HK-2 (cell line): Measurements from ENCODE around the gene SLX9.
A peak's percentile ranks its signal among the peaks of the same experiment; 100 is the strongest.

Source experiments
- DNase-seq: peaks from one replicate; pipeline ENCODE4 v3.0.0-alpha.2; 2018; ENCODE audit not compliant: unreplicated experiment

Gene SLX9

DNA sequence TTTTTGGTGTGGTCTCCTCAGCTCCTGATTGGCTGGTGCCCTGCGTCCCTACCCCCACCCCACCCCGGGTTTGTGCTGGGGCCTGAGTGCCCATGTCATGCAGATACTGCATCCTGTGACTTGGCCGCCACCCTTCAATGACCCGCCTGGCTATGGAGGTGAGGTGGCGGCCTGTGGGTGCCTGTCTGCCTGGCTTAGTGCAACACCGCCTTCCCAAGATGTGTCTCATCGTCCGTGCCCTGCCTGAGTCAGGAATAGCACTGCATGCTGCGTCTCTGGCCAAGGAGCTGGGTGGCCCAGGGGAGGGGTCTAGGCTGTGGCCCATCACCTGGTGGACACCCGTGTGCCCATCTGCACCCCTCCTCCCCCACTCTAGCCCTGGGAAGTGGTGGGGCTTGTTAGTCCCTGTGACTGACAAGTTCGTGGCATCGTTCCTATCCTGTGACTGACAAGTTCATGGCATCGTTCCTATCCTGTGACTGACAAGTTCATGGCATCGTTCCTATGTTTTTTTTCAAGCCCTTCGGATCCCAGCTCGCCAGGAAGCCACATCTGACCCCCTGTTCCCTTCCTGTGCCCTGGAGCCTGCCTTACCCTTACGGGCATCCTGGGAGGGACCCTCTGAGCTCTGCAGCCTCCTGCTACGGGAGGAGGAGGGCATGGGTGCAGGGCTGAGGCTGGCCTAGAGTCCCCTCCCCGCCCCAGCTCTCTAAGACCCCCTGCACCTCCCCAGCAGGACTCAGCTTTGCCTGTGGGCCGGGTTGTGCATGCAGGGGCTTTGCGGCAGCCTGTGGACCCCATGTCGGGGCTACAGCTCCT lies 7.5 kb downstream of the SLX9 start:
- DNase-seq = no peak

DNA sequence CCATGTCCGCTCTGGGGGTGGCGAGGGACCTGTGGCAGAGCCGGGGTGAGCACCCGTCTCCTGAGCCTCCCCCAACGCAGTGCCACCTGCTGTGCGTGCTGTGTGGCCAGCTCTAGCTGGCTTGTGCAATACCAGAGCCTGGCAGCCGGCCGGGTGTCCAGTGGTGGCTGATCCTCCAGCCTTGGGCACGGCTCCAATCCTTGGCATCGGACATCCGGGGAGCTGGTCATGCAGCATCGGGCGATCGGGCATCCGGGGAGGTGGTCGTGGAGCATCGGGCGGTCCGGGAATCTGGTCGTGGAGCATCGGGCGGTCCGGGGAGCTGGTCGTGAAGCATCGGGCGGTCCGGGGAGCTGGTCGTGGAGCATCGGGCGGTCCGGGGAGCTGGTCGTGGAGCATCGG lies 8.1 kb downstream of the SLX9 start:
- DNase-seq = no peak

DNA sequence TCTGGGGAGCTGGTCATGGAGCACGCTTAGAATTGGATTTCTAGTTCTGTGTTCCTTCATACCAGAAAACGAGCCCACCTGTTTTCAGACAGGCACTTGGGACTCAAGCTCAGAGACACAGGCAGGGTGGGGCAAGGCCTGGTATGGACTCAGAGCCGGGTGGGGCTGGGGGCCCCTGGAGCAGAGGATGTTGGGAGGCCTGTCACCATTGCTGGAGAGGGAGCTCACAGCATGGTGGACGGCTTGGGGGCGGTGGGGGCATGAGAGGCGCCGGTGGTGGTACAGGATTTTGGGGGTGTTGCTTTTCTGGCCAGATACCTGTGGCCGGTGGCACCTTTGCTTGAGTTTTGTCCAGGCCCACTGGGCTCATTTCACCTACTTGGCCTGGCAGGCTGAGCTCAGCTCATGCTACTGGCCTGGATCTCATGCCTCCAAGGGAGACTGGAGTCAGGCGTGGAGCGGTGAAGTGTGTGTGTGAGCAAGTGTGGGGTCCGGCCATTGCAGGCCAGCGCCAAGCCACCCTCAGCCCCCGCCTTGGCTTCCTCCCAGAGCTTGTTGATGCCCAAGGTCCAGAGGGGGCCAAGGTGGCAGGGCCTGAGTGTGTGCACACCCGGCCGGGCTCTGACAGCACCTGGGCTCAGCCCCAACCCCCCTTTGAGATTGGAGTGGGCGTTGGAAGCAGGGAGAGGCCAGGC lies 8.7 kb downstream of the SLX9 start:
- DNase-seq = no peak

DNA sequence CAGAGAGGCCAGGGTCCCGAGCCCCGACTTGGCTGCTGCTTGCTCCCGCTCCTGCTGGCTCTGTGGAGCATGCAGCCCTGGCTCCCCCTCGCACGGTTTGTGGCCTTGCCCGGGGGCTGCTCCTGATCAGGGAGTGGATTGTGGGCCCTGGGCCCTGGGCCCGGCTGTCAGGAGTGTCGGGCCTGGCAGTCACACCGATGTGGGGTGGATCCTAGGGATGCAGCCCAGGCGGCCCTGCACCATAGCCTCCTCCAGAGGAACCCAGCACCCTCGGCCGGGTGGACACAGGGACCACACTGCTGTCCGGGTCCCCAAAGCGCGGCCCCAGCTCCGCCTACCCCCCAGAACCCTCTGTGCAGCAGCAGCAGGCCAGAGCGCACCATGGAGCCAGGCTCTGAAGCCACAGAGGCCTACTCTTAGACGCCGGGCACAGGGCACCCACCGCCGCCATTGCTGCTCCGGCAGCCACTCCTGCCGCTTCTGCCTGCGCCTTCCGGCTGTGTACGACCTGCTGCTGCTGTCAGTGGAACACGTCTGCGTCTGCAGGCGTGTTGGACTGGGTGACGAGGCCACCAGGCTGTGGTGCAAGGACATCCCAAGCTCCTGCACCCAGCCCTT lies 9.4 kb downstream of the SLX9 start:
- no peak for DNase-seq

DNA sequence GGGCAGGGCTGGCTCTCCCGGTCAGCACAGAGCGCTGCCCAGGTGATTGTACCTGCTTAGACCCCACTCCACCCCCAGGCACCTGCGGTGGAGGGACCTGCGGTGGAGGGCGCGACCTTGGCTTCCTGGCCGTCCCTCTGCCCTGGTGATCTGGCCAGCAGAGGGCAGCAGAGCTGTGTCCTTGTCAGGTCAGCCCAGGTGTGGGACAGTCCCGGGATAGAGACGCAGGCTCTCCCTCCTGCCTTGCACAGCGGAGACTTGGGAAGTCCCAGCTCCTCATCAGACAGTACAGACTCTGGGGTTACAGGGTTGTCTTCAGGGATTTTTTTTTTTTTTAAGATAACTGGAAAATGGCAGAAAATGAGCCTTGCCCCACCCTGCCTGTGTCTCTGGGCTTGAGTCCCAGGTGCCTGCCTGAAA lies 10.0 kb downstream of the SLX9 start:
- DNase-seq = peak; percentile 76

DNA sequence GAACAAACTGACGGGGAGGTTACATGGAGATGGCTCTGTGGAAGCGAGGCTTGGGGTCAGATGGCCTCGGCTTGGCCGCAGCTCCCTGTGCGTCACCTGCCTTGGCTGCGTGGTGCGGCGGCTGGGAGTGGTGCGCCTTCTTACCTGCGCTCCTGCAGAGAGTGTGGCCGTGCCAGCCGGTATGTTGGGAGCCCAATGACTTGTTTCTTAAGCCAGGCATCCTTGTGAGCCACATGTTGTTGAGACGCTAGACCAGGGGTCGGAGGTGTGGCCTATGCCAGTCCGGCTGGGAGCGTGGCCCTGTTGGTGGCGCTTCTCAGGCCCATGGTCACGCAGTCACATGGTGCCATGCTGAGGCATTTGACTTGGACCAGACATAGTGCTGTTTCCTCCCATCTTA lies 10.5 kb downstream of the SLX9 start:
- no peak for DNase-seq

DNA sequence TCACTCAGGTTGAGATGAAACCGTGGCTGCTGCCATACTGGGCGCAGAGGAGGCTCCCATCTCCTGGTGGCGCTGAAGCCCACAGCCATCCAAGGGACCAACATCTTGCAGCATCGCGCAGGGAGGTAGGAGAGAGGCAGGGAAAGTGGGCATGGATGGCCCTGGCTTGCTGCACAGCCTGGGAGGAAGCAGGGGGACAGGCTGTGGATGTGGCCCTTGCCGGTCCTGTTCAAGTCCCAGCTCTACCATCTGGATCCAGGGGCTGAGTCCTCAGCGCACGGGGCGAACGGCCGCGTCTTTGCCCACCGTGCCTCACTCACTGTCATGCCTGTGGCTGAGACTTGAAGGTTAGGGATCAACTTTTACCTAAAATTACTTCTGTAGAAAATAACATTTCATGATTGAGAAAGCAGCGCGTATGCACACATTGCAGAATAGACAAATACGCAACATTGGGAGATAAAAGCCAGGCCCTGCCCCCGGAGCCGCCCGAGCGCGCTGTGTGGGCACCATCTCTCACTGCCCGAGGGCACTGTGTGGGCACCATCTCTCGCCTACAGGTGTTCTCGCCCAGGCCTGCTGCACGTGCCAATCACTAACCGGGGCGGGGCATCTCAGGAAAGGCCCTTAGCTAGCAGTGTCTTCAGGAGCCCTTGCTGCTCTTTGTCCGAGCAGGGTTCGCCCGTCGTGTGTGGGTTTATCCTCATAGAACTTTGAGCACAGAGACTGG lies 11.5 kb downstream of the SLX9 start:
- DNase-seq = no peak

DNA sequence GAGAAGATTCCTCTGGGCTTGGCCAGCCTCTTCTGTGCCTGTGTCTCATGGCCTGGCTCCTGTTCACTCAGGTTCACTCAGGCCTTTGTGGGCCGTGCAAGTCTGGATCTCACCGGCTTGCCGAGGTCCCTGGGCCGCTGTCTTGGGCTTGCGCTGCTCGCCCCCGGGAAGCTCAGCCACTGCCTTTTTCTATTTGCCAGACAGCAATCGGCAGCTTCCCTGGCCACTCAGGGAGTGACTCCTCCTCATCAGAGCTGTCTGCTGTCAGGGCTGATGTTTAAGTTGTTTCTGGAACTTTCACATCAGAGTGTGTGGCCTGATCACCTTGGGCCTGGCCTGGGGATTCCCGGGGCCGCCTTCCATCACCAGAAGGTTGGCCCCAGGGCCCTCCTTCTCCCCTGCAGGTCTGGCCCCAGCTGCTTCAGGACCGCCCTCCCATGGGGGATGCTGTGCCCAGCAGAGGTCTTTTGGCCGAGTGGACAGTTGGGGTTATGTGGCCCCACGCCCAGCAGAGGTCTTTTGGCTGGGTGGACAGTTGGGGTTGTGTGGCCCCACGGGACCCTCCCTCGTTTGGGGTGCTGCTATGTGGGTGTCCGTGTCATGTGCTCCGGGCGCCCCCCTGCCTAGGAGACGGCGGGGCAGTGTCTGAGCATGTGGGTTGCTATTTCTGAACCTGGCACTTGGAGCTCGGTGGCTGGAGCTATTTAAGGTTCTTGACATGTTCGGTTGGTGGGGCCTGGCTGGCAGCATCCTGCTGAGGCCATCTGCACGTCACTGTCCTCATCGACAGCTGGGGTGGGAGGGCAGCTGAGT lies 12.5 kb downstream of the SLX9 start:
- DNase-seq = no peak

DNA sequence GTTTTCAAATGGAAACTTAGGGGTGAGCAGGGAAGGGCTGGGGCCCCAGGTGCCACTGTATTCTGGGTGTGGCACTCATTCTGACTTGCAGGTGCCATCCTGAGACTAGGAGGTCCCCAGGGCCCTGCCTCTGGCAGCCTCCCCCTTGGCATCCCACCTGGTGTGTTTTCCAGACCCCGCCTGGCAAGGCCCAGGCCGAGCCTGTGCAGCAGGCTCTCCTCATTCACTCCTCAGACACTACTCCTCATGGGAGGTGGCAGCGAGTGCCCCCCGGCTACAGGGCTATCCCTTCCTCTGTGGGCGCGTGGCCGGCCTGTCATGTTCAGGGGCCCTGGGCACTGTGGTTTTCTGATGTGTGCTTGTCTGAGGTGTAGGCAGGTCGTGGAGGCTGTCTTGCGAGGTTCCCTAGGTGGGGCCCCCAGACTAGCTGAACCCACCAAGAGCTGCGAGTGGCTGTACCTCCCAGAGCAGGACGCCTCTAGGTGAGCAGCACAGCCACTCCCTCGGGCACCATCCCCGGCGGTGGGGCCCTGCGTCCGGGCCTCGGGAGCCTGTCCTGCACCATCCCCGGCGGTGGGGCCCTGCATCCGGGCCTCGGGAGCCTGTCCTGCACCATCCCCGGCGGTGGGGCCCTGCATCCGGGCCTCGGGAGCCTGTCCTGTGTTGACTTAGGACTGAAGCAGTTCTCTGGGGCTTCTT lies 13.2 kb downstream of the SLX9 start:
- no peak for DNase-seq

DNA sequence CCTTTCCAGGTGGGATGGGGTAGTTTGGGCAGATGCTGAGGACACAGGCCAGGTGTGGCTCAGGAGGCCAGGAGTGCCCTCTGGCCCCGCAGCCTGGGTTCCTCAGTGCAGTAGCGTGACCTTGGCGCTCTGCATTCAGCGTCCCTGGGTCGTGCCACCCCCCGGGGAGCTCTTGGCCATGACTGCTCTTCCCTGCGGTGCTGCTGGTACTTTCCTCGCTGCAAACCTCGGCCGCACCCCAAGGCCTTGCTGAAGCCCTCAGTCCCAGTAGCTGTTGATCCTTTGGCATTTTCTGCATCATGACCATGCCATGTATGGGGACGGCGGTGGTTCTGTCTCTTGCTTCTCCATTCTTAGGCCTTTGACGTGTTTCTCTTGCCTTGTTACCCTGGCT lies 13.8 kb downstream of the SLX9 start:
- no peak for DNase-seq

DNA sequence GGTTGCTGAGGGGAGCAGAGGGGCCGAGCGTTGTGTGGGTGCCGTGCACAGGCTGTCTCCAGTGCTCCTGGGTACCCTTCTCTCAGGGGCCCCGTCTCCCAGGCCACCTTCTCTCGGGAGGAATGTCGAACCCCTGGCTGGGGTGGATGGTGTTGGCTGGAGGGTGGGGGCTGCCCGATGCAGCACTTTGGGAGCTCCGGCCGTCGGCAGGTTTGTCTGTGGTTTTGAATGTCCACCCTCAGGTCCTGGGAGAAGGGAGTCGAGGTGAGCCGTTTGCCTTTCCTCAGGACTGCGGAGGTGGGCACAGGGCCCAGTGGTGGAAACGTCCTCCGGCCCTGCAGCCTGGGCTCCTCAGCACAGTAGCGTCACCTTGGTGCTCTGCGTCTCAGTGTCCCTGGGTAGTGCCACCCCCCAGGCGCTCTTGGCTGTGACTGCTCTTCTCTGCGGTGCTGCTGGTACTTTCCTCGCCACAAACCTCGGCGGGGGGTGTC lies 14.5 kb downstream of the SLX9 start:
- DNase-seq = no peak

DNA sequence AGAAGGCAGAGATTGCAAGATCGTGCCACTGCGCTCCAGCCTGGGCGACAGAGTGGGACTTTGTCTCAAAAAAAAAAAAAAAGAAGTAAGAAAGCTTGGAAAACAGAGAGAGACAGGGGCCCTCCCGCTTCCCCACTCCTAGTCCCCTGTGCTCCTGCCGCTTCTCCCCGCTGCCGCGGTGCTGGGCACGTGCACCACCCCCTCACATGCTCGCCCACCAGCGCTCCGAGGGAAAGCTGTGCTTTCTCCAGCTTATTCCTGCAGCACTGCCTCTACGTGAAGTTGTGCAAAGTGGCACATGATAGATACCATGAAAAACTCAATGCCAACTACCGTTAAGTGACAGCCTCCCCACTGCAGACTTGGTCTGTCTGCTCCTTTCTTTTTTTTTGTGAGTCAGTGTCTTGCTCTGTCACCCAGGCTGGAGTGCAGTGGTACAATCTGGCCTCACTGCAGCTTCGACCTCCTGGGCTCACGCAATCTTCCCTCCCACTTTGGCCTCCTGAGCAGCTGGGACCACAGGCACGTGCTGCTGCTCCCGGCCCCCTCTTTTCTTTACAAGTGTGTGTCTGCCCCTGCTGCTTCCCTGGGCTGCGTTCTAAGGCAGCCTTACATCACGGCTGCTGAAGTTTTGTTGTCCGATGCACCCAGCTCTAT lies 15.4 kb downstream of the SLX9 start:
- DNase-seq = no peak

DNA sequence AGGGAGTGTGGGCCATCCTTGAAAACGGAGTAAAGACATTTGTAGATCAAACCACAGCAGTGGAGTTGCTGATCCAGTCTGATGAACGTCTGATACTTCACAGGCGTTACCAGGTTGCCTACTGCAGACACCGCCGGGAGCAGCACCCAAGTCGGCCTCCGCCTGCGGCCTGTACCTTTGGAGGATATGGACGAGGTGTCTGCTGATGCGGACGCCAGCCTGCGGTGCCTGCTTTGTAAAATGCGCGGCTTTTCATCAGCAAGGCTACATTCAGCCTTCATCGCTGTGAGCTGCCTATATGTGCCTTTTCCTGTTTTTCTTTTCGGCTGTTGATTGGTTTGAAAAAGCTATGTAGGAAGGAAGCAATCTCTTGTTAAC lies 16.0 kb downstream of the SLX9 start:
- DNase-seq = no peak

DNA sequence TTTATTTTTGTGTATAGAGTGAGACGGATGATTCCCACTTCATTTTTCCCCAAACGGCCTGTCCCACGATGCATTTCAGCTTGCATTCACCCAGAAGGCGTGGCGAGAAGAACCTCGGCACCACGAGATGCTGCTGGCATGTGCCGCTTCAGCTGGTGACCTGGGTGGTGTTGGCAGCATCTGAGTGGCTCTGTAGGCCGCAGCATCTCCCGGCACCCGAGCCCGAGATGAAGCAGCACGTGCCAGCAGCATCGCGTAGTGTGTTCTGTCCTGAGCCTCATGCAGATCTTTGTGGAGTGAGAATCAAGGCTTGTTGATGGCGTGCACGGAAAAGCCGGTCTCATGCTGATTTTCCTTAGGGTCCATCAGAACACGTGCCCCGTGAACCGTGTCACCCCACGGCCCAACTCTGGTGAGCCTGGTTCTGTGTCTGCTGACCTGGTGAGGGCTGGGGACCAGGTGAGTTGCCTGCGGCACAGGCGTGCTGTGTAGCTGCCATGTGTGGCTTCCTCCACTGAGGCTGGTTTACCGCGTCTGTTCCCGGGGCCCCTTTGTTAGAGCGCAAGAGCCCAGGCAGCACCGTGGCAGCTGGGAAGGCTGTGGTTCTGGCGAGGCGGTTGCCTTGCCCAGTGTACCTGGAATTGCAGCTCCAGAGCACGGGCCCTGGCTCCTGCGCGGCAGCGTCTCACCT lies 16.7 kb downstream of the SLX9 start:
- DNase-seq = no peak

DNA sequence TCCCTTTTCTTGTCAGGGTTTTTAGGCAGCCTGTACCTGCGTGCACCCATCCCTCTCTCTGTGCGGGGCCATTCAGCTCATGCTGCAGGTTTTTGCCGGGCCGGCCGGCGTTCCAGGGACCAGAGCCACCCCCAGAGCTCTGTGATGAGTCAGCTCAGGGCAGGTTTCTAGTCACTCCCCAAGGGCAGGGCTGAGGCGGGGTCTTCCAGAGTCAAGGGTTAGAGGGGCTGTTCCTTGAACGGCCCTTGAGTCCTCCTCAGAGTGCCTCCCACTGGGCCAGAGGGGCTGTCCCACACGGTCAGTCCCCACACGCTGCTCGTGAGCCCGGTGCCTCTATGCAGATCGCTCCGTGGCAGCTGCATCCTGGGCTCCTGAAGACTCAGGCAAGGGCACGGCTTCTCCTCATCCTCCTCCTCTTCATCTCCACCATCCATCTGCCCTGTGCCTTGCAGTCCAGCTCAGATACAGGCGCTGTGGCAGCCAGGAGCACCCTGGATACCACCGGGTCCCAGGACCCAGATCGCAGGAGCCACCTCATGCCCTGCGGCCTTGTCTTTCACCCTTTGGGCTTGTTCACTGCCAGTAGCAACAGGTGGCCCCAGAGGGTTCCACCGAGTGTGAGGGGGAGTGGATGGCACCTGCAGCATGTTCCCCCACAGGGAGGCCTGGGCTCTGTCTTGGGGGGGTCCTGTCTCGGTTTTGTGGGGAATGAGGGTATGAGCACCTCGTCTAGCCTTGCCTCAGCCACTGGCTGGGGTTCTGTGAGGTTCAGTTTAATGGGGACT lies 17.4 kb downstream of the SLX9 start:
- no peak for DNase-seq

DNA sequence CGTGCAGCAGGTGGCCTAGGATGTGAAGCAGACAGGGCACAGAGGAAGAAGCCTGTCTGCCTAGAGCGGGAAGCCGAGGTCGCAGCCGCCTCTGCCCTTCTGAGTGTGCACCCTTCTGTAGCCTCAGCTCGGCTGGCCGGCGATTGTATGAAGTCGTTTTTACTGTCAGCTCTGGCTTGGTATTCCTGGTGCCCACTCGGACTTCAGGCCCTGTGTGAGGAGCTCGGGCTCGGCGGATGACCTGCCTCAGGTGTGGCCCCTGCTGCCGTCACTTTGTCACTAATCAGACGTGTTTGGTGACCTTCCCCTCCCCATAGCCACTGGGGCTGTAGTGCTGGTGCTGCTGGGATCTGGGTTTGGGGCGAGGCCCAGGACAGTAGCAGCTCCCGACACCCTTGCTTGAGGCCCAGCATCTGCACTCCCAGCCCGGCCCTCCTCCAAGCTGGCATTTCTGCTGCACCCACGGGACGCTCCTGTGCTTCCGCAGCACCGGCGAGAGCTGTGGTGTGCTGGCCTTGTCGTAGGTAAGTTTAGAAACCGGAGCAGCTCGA lies 18.1 kb downstream of the SLX9 start:
- DNase-seq = no peak

DNA sequence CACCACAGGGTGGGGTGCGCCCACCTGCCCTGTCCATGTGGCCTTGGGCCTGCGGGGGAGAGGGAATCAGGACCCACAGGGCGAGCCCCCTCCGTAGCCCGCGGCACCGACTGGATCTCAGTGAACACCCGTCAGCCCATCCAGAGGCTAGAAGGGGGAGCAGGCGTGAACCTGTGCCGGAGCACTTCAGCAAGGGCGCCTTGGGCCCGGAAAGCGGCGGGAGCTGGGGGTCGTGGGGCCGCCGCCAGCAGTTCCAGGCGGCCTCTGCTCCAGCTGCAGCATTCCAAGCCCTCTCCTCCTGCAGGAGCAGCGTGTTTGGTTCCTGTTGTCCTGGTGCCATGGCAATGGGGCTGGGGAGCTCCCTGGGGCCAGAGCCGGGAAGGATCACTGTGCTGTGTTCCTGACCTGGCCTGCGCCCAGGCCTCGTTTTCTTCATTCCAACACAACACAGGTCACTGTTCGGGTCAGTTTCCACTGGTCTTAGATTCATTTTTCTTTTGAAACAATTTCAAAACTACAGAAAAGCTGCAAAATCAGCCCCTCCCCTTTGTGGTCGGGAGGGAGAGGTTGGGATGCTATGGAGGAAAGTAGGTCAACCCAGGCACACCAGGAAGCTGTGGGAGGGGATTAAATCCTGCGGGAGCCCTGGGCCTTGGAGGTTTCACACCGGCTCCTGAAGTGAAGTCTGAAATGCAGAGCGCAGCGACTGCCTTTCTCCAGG lies 18.8 kb downstream of the SLX9 start:
- DNase-seq = no peak
